ENCODE data around the gene FAM76A.

FAM76A gene

DNA sequence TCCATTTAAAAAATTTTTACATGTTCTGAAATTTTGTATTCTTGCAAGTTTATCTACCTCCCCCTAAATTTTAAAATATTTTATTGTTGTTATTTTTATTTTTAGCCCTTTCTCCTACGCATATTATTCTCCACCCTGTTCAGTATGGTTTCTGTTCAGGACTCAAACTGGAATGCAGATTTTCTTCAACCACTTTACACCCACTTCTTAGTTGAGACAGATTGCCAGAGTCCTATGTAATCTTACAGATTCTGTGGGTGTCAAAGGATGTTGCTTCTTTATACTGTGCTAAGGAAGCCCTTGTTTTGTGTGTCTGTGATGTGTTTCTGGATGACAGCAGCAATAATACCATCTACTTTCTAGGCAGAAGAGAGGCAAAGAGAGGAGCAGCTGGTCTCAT lies 84.1 kb downstream of the FAM76A start:
- Histone ChIP-seq H3K4me3 (ENCODE audit: low read depth, low read length) (no peak overlapping the region), H3K36me3 (peaks cover 8% of the 10 kb centered on the region), H3K27ac (peak overlapping the region; percentile 15; the same call in 1 of the 2 replicates), H3K27me3 (ENCODE audit: insufficient read depth, low read depth, severe bottlenecking) (no peaks in the 10 kb centered on the region), H3K9me3 (ENCODE audit: severe bottlenecking) (no peaks in the 10 kb centered on the region)
- no peak for DNase-seq
- TF ChIP-seq, protein P1, sequence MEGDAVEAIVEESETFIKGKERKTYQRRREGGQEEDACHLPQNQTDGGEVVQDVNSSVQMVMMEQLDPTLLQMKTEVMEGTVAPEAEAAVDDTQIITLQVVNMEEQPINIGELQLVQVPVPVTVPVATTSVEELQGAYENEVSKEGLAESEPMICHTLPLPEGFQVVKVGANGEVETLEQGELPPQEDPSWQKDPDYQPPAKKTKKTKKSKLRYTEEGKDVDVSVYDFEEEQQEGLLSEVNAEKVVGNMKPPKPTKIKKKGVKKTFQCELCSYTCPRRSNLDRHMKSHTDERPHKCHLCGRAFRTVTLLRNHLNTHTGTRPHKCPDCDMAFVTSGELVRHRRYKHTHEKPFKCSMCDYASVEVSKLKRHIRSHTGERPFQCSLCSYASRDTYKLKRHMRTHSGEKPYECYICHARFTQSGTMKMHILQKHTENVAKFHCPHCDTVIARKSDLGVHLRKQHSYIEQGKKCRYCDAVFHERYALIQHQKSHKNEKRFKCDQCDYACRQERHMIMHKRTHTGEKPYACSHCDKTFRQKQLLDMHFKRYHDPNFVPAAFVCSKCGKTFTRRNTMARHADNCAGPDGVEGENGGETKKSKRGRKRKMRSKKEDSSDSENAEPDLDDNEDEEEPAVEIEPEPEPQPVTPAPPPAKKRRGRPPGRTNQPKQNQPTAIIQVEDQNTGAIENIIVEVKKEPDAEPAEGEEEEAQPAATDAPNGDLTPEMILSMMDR (IDR thresholded peaks at IDR 0.05; ENCODE audit: low read depth, low read length): no peak

DNA sequence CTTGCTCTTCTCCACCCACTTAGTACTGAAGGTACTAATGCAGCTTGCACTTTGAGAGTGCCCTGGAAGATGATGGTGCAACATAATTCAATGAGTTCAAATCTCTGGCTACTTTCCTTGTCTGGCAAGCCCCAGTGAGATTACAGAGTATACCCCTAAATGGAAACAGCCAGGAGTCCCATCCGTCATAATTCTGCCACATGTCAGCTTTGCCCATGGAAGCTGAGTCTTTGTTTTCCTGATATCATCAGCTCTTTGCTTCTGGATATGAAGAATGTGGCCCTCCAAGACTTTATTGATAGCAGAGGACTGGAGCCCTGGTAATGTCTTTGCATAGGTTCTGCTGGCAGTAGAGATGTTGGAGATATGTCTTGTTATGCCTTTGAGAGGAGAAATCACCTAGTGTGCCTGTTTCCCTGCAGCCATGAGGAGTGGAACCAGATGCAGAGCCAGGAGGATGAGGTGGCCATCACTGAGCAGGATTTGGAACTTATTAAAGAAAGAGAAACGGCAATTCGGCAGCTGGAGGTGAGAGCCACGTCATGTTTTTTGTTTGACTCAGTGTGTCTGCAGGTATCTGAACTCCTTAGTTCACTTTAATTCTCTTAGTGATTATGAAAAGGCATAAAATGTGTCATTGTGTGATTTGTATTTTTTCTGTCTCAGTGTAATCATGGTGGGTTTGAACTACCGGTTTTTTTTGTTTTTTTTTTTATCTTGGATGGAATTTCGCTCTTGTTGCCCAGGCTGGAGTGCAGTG lies 86.2 kb downstream of the FAM76A start:
- no peaks in the 10 kb centered on the region for H3K9me3 ChIP-seq (ENCODE audit: severe bottlenecking)
- H3K27ac ChIP-seq: no peak overlapping the region
- H3K27me3 ChIP-seq (ENCODE audit: insufficient read depth, low read depth, severe bottlenecking): no peaks in the 10 kb centered on the region
- H3K36me3 ChIP-seq: peaks cover 3% of the 10 kb centered on the region; the same call in 1 of the 2 replicates
- TF ChIP-seq, protein P1 (IDR thresholded peaks at IDR 0.05; ENCODE audit: low read depth, low read length): no peak
- DNase-seq: no peak
- no peak overlapping the region for H3K4me3 ChIP-seq (ENCODE audit: low read depth, low read length)
